Uterus (tissue), 2 donors: ENCODE measurements around the gene GUCA2A.

Experiments used
- CTCF ChIP-seq, 4 experiments: fragments of 200-600 bp in 2 of 4; fragments of 450-650 bp in 2 of 4; sonication (generic) in 2 of 4; IDR thresholded peaks; one replicate each; pipeline ENCODE4 v1.5.1; 2016 to 2019; ENCODE audit warnings: antibody characterized with exemption in 4 of 4, mild to moderate bottlenecking in 2 of 4, moderate library complexity in 1 of 4
- POLR2A ChIP-seq, 2 donors: fragments of 450-650 bp; IDR thresholded peaks; one replicate each; pipeline ENCODE4 v1.6.1; 2016; ENCODE audit warnings: antibody characterized with exemption in 2 of 2, mild to moderate bottlenecking in 1 of 2, moderate library complexity in 1 of 2

GRCh38 chr1:42178249-42178648 is 13.7 kb upstream of the GUCA2A start:
- TF ChIP-seq POLR2A (IDR thresholded peaks at IDR 0.05) (no peak), CTCF (IDR thresholded peaks at IDR 0.05) (no peak)
